ENCODE results near the gene NUTM2B.
A peak's percentile ranks its signal among the peaks of the same experiment; 100 is the strongest.
"Not testable (repeated sequence)": the region's sequence is repeated elsewhere in the genome, so short reads cannot be mapped to it uniquely, and the experiment has no call there.

Gene NUTM2B

DNA sequence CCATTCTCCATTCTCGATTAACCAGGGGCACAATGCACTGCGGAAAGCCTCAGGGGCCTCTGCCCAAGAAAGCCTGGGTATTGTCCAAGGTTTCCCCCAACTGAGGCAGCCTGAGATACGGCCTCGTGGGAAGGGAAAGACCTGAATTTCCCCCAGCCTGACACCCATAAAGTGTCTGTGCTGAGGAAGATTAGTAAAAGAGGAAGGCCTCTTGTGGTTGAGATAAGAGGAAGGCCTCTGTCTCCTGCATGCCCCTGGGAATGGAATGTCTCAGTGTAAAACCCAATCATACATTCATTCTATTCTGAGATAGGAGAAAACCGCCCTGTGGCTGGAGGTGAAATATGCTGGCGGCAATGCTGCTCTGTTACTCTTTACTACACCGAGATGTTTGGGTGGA, 41.8 kb downstream of the NUTM2B start:
- DNase-seq: peak in 1 of 2 donors; percentile 0

DNA sequence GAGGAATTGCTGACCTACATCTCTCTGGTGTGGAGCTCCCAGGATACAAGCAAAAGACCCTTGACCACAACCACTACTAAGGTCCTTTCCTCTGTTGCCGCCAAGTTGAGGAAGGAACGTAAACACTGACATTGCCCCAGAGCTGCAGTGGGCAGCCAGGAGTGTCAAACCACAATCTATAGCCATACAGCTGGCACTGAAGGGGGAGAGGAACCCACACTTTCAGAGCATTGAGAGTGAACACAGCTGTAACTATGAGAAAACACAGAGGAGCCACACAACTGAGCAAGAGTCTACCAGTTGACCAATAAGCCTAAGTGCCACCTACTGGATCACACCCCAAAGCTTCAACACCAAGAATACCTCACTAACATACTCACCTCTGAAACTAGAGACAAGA, 45.5 kb downstream of the NUTM2B start:
- DNase-seq: not testable (repeated sequence)

DNA sequence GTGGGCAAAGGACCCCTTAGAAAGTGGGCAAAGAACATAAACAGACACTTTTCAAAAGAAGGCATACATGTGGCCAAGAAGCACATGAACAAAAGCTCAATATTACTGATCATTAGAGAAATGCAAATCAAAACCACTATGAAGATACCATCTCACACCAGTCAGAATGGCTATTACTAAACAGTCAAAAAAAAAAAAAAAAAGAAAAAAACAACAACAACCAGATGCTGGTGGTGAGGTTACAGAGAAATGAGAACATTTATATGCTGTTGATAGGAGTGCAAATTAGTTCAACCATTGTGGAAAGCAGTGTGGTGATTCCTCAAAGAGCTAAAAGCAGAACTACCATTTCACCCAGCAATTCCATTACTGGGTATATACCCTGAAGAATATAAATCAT, 50.6 kb downstream of the NUTM2B start:
- not testable (repeated sequence) for DNase-seq

DNA sequence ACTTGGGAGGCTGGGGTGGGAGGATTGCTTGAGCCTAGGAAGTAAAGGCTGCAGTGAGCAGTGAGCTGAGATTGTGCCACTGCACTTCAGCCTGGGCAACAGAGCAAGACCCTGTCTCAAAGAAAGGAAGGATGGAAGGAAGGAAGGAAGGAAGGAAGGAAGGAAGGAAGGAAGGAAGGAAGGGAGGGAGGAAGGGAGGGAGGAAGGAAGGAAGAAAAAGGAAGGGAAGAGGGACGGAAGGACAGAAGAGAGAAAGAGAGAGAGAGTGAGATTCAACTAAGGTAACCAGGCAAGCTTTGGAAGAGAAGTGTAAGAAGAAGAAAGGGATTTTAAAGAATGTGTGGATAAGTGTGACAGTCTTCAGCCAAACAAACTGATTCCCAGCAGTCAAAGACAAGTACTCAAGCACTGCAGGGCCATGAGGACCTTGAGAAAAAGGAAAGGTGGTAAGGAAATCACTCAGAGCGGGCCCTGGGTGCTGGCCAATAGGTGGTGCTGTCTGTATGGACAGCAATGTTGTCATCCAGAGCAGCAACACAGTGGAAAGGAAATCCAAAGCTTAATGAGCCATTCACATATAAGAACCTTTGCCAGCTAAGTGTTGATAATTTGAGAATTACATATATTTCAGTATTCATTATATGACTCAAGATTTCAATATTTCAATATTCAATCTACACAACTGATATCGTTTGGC, 55.4 kb downstream of the NUTM2B start:
- DNase-seq: not testable (repeated sequence)
